Kidney glomerular epithelial cell (primary cell): ENCODE measurements around the gene IRGQ.
"Not testable (repeated sequence)": the region's sequence is repeated elsewhere in the genome, so short reads cannot be mapped to it uniquely, and the experiment has no call there.

Experiments used
- DNase-seq: peaks from one replicate; lab custom pipeline; 2025; lab: John Stamatoyannopoulos, UW

Gene IRGQ

DNA sequence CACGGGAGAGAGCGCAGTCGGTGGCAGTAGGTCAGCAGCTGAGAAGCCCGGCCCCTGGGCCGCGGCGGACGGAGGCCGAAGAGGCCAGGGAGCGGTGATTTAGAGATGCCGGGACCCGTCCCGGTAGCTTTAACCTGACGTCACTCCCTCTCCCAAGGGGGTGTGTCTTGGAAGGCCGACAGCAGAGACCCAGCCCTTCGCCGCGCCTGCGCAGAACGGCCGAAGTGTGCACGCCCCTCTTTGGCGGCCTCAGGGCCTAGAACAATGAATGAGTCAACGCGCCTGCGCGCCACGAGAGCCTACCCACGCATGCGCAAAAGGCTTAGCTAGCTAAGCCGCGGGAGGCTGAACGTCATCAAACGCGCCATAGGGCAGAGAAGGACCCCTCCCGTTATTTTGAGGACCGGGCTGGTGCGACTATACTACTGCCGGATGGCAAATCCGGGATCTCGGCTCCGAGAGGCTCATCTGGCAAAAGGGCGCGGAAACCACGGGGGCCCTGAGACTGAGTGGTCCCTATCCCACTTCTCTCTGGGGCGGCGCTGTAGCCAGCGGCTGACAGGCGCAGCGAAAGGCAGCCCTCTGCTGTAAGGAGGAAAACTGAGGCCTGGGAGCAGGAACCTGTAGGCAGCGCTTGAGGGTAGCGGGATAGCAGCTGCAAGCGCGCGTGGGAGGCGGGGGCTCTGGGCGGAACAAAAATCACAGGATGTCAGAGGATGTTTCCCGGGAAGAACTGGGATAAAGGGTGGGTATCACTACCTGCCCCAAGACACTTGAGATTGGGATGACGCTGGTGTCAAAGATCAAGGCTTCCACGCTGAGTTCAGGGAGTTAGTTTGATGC lies at the start of gene IRGQ, which contains the start of gene ZNF576:
Gene IRGQ, minus strand, starts transcription at position 136 of the 843 bp plus-strand sequence. CDS start 796 bp downstream, outside the sequence.
Gene ZNF576, plus strand, starts transcription at position 597 of the 843 bp plus-strand sequence. CDS start 514 bp downstream, outside the sequence.
- DNase-seq, result peak; percentile 100

- DNase-seq, result no peak
Observed at GRCh38 chr19:43644181-43644580, 48.2 kb upstream of the IRGQ start.

- DNase-seq, result no peak
Observed at GRCh38 chr19:43643326-43643725, 47.4 kb upstream of the IRGQ start.

GRCh38 chr19:43642531-43642930 lies 46.6 kb upstream of the IRGQ start:
- no peak for DNase-seq

GRCh38 chr19:43641333-43641732 lies 45.4 kb upstream of the IRGQ start:
- DNase-seq, result no peak

DNA sequence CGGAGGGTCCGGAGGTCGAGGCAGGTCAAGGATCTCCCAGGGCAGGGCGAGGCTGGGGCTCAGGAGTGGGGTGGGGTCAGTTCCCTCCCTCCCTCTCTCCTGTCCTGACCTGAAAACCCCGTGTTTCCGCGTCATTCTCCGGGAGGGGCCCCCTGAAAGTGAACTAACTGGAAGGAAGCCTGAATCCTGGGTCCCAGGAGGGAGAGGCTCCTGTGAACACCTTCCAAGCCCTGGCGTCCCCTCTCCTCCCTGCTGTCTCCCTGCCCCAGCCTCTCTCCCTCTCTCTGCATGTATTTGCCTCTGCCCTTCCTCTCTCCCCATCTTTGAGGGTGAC lies 44.5 kb upstream of the IRGQ start:
- no peak for DNase-seq

DNA sequence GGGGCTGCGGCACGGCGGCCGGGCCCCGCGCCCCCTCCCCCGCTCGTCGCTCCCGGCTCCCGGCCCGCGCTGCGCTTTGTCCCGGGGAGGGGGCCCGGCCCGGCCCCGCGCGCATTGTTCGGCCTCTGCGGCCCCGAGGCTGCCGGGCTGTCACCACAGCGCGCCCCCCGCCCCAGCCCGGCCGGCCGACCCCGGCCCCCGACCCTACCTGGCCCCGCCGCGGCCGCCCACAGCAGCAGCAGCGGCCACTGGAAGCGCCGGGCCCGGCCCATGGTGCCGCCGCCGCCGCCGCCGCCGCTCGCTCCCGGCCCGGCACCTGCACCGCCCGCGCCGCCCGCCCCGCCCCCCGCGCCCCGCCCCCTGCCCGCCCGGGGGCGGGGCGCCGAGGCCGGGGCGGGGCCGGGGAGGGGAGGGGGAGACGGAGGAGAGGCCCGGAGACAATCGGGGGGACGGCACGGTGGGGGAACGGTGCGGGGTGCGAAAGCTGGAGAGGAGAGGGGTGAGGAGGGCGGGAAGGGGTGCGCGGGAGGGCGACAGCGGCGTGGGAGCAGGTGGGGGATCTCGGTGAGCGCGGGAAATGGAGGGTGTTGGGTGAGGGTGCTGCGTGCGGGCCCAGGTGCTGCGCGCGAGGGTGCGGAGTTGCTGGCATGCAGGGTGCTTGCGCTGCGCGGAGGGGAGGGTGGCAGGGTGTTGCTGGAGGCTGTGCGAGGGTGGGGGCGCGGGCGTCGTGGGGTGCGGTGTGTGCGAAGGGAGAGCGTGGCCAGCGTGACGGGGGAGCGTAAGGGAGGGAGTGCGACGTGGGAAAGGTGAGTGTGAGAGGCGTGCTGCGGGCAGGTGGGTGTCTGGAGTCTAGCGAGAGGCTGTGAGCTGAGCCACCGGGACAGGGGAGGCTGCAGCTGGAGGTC lies 43.8 kb upstream of the IRGQ start, which contains the start of gene CADM4:
Gene CADM4, minus strand, starts transcription at position 332 of the 905 bp plus-strand sequence. Its CDS starts 60 bp downstream, at position 272.
- no peak for DNase-seq

GRCh38 chr19:43638995-43639518 lies 43.1 kb upstream of the IRGQ start:
- DNase-seq, result no peak

- DNase-seq, result no peak
Observed at GRCh38 chr19:43638214-43638994, 42.5 kb upstream of the IRGQ start.

- DNase-seq, result no peak
Observed at GRCh38 chr19:43636121-43636683, 40.3 kb upstream of the IRGQ start.

GRCh38 chr19:43635561-43635940 lies 39.6 kb upstream of the IRGQ start:
- not testable (repeated sequence) for DNase-seq

- no peak for DNase-seq
Observed at GRCh38 chr19:43634872-43635560, 39.1 kb upstream of the IRGQ start.

DNA sequence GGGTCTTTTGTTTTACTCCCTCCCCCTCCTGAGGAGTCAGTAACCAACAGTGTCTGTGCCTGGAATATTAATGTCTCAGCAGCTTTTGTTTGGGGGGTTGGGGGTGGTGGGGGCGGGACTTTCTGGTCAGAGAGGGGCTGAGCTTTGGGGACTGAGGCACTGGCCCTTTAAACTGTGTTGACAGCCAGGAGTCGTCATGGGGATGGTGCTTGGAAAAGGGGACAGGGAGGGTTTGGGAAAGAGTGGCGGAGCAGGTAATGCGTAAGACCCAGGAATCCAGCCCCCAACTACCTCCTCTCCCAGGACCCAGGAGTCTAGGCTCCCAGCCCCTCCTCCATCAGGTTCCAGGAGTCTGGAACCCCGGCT lies 38.6 kb upstream of the IRGQ start:
- no peak for DNase-seq

- no peak for DNase-seq
Observed at GRCh38 chr19:43634068-43634467, 38.1 kb upstream of the IRGQ start.

DNA sequence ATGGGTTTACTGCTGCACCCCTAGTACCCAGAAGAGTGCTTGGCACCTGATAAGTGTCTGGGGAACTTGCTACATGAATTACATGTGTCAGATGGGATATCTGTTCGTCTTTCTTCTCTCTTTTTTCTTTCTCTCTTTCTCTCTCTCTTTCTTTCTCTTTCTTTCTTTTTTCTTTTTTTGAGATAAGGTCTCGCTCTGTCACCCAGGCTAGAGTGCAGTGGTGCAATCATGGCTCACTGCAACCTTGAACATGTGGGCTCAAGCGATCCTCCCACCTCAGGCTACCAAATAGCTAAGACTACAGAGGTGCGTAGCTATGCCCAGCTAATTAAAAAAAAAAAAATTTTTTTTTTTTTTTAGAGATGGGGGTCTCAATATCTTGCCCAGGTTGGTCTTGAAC lies 37.6 kb upstream of the IRGQ start:
- DNase-seq, result no peak

DNA sequence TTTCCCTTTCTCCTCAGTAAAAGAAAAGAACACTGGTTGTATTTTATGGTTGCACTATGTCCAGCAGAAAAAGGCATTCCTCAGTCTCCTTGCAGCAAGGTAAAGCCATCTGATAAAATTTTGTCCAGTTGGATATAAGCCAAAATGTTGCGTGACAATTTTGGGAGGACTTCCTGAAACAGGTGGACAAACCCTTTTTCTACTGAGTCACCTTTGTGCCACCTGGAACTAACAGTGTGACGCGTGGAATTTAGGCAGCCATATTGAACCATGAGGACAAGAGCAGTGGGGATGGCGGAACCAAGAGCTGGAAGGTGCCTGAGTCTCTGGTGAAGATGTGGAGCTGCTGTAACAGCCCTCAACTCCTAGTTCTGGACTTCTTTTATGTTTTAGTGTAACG lies 35.6 kb upstream of the IRGQ start:
- no peak for DNase-seq

GRCh38 chr19:43628646-43629326 lies 32.9 kb upstream of the IRGQ start:
- no peak for DNase-seq

- no peak for DNase-seq
Observed at GRCh38 chr19:43626838-43627237, 30.9 kb upstream of the IRGQ start.

DNA sequence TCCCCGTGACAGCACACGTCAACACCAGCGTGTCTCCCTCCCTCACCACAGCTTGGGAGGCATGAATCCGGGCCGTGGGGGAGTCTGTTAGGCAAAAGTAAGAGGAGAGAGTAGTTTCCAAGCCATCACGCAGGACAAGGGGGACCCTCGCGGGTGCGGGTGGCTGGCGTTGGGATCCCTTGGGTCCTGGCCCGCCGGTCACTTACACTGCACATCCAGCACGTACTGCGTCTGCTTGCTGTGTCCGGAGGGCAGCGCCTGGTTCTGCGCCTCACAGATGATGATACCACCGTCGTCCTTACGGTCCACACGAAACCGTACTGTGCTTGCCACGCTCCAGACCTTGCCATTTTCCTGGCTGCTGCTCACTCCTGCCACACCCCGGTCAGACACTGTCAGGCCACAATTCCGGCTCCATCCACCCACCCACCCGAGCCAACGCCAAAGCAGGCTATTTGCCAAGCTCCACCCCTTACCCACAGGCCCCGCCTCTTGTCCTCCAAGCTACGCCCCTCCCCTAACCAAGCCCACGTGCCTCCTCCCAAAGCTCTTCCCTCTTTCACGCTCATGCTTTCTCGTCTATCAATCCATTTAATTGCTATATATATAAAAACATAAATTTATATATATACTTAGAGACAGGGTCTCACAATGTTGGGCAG lies 30.1 kb upstream of the IRGQ start:
- no peak for DNase-seq

DNA sequence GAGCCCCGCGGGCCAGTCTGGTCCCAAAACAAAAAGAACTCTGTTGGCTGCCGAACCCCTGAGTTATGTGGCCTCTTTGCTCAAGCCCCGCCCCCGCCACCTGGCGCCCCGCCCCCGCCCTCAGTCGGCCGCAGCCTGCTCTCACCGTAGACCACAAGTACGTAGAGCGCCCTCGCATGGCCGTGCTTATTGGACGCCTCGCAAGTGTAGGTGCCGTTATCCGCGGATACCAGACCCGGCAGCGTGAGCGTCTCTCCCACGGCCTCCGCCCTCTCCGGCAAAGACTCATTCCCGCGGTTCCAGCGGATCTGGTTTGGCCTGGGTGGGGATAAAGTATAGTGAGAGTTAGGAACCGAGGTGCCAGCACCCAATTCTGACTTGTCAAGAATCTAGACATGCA lies 29.0 kb upstream of the IRGQ start:
- DNase-seq, result no peak
